ENCODE data around the gene NPAS3.

NPAS3 gene

DNA sequence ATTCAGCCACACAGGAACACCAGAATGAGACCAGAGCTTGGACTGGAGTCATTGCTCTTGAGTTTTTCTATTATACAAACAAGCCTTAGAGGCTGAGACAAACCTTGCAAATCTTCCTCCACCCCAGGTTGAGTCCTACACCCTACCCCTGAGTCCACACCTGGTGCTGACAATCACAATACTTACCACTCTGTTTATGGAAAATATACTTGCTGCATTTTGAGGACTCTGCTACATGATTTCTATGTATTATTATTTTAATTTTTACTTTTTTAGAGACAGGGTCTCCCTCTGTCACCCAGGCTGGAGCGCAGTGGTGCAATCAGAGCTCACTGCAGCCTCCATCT, 910.7 kb downstream of the NPAS3 start:
- TF ChIP-seq ZNF223 (tag by site-specific recombination; IDR thresholded peaks at IDR 0.05) (no peak), ZNF140 (tag by site-specific recombination; IDR thresholded peaks at IDR 0.05) (no peak), GLIS2 (tag by site-specific recombination; IDR thresholded peaks at IDR 0.05) (no peak), ZFP69B (tag by site-specific recombination; IDR thresholded peaks at IDR 0.05) (no peak), ZNF19 (tag by site-specific recombination; IDR thresholded peaks at IDR 0.05; ENCODE audit: low read depth) (no peak), ZSCAN23 (tag by site-specific recombination; IDR thresholded peaks at IDR 0.05) (no peak), ZBTB1 (tag by site-specific recombination; IDR thresholded peaks at IDR 0.05) (no peak), ZNF133 (tag by site-specific recombination; IDR thresholded peaks at IDR 0.05) (no peak), ZFHX2 (tag by site-specific recombination; conservative IDR thresholded peaks at IDR 0.05) (no peak)
- TF ChIP-seq, protein P1, sequence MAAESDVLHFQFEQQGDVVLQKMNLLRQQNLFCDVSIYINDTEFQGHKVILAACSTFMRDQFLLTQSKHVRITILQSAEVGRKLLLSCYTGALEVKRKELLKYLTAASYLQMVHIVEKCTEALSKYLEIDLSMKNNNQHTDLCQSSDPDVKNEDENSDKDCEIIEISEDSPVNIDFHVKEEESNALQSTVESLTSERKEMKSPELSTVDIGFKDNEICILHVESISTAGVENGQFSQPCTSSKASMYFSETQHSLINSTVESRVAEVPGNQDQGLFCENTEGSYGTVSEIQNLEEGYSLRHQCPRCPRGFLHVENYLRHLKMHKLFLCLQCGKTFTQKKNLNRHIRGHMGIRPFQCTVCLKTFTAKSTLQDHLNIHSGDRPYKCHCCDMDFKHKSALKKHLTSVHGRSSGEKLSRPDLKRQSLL (tag by site-specific recombination; IDR thresholded peaks at IDR 0.05): no peak
- TF ChIP-seq, protein P2, sequence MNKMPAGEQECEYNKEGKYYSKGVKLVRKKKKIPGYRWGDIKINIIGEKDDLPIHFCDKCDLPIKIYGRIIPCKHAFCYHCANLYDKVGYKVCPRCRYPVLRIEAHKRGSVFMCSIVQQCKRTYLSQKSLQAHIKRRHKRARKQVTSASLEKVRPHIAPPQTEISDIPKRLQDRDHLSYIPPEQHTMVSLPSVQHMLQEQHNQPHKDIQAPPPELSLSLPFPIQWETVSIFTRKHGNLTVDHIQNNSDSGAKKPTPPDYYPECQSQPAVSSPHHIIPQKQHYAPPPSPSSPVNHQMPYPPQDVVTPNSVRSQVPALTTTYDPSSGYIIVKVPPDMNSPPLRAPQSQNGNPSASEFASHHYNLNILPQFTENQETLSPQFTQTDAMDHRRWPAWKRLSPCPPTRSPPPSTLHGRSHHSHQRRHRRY (tag by site-specific recombination; IDR thresholded peaks at IDR 0.05): no peak
- TF ChIP-seq, protein P3, sequence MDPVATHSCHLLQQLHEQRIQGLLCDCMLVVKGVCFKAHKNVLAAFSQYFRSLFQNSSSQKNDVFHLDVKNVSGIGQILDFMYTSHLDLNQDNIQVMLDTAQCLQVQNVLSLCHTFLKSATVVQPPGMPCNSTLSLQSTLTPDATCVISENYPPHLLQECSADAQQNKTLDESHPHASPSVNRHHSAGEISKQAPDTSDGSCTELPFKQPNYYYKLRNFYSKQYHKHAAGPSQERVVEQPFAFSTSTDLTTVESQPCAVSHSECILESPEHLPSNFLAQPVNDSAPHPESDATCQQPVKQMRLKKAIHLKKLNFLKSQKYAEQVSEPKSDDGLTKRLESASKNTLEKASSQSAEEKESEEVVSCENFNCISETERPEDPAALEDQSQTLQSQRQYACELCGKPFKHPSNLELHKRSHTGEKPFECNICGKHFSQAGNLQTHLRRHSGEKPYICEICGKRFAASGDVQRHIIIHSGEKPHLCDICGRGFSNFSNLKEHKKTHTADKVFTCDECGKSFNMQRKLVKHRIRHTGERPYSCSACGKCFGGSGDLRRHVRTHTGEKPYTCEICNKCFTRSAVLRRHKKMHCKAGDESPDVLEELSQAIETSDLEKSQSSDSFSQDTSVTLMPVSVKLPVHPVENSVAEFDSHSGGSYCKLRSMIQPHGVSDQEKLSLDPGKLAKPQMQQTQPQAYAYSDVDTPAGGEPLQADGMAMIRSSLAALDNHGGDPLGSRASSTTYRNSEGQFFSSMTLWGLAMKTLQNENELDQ (tag by site-specific recombination; IDR thresholded peaks at IDR 0.05; ENCODE audit: low read depth): no peak
- TF ChIP-seq, protein P4, sequence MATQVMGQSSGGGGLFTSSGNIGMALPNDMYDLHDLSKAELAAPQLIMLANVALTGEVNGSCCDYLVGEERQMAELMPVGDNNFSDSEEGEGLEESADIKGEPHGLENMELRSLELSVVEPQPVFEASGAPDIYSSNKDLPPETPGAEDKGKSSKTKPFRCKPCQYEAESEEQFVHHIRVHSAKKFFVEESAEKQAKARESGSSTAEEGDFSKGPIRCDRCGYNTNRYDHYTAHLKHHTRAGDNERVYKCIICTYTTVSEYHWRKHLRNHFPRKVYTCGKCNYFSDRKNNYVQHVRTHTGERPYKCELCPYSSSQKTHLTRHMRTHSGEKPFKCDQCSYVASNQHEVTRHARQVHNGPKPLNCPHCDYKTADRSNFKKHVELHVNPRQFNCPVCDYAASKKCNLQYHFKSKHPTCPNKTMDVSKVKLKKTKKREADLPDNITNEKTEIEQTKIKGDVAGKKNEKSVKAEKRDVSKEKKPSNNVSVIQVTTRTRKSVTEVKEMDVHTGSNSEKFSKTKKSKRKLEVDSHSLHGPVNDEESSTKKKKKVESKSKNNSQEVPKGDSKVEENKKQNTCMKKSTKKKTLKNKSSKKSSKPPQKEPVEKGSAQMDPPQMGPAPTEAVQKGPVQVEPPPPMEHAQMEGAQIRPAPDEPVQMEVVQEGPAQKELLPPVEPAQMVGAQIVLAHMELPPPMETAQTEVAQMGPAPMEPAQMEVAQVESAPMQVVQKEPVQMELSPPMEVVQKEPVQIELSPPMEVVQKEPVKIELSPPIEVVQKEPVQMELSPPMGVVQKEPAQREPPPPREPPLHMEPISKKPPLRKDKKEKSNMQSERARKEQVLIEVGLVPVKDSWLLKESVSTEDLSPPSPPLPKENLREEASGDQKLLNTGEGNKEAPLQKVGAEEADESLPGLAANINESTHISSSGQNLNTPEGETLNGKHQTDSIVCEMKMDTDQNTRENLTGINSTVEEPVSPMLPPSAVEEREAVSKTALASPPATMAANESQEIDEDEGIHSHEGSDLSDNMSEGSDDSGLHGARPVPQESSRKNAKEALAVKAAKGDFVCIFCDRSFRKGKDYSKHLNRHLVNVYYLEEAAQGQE (tag by site-specific recombination; IDR thresholded peaks at IDR 0.05): no peak
- TF ChIP-seq, protein P5, sequence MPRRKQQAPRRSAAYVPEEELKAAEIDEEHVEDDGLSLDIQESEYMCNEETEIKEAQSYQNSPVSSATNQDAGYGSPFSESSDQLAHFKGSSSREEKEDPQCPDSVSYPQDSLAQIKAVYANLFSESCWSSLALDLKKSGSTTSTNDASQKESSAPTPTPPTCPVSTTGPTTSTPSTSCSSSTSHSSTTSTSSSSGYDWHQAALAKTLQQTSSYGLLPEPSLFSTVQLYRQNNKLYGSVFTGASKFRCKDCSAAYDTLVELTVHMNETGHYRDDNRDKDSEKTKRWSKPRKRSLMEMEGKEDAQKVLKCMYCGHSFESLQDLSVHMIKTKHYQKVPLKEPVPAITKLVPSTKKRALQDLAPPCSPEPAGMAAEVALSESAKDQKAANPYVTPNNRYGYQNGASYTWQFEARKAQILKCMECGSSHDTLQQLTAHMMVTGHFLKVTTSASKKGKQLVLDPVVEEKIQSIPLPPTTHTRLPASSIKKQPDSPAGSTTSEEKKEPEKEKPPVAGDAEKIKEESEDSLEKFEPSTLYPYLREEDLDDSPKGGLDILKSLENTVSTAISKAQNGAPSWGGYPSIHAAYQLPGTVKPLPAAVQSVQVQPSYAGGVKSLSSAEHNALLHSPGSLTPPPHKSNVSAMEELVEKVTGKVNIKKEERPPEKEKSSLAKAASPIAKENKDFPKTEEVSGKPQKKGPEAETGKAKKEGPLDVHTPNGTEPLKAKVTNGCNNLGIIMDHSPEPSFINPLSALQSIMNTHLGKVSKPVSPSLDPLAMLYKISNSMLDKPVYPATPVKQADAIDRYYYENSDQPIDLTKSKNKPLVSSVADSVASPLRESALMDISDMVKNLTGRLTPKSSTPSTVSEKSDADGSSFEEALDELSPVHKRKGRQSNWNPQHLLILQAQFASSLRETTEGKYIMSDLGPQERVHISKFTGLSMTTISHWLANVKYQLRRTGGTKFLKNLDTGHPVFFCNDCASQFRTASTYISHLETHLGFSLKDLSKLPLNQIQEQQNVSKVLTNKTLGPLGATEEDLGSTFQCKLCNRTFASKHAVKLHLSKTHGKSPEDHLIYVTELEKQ (tag by site-specific recombination; IDR thresholded peaks at IDR 0.05; ENCODE audit: borderline replicate concordance): no peak
- Histone ChIP-seq H3K9me3 (ENCODE audit: control insufficient read depth, insufficient read depth, low read depth, low read length) (no peaks in the 10 kb centered on the region), H3K4me3 (ENCODE audit: low read depth, low read length) (no peak overlapping the region), H3K36me3 (ENCODE audit: control insufficient read depth in 2 of 2, insufficient read depth in 1 of 2, low read length in 2 of 2) (no peaks in the 10 kb centered on the region), H3K4me1 (ENCODE audit: control insufficient read depth, insufficient read depth, low read length) (no peaks in the 10 kb centered on the region), H3K27ac (ENCODE audit: extremely low read depth, low read depth, low read length) (no peak overlapping the region)
- ChIA-PET POLR2A (interaction anchor here (0.6 to 1.0 kb wide), 2 partner anchors 95 to 882 kb away, joined by 3 to 5 read pairs; no protein-coding TSS in a partner anchor), CTCF (interaction anchor here (0.5 to 4.9 kb wide), 41 partner anchors 8 to 825 kb away, joined by 3 to 52 read pairs (median 4); no protein-coding TSS in a partner anchor)
